Right cardiac atrium (tissue), 5 donors: ENCODE results near the gene SDK1. TPM values are rescaled to one million over a fixed set of nuclear protein-coding genes. Genes with fewer than 3 reads are reported as not detected.
A peak's percentile ranks its signal among the peaks of the same experiment; 100 is the strongest.
"Not testable (repeated sequence)": the region's sequence is repeated elsewhere in the genome, so short reads cannot be mapped to it uniquely, and the experiment has no call there.

Source experiments
- ATAC-seq, 2 donors: fragments of 200-7000 bp; cut with Tn5 transposase; one replicate each; pipeline versions ENCODE4 v1.8.0 to v1.9.1; 2020; ENCODE audit warnings: moderate library complexity in 2 of 2, mild to moderate bottlenecking in 1 of 2
- DNase-seq, 3 donors: peaks; one replicate each; pipeline ENCODE4 v3.0.0-alpha.2; 2020
- H3K27ac ChIP-seq: one replicate; pipeline ENCODE4 v1.5.1; 2013; ENCODE audit warnings: mild to moderate bottlenecking, low read length, control low read depth, moderate library complexity
- H3K27me3 ChIP-seq: one replicate; pipeline ENCODE4 v1.6.1; 2013; ENCODE audit not compliant: control insufficient read depth, insufficient read depth
- H3K4me1 ChIP-seq: one replicate; pipeline ENCODE4 v1.6.1; 2013; ENCODE audit warnings: low read length; ENCODE audit not compliant: control insufficient read depth, insufficient read depth
- H3K4me3 ChIP-seq: one replicate; pipeline ENCODE4 v1.5.1; 2013; ENCODE audit warnings: low read length, control low read depth
- H3K9me3 ChIP-seq: one replicate; pipeline ENCODE4 v1.6.1; 2013; ENCODE audit warnings: low read length; ENCODE audit not compliant: control insufficient read depth
- WGBS: extraction: QIAGEN DNeasy Blood & Tissue Kit; methylation state at CpG from one replicate; pipeline ENCODE4 v1.1.7; 2013; 5-methylcytosine and 5-hydroxymethylcytosine counted together
- intact Hi-C, 4 donors: fragments of 100-400 bp; cut with DNase I; formaldehyde crosslinking; loops; one replicate each; pipeline versions ENCODE4 v1.11.0 to v1.14.0; 2022 to 2023
- polyA plus RNA-seq: library from polyadenylated mRNA; stranded (reverse); fragments of 200-250 nt; gene quantifications from one replicate; pipeline ENCODE4 v1.2.3, GENCODE V29; 2013
- total RNA-seq, 4 donors: library from RNA; stranded (reverse); fragmentation: NEBNext Ultra II Directional; extraction: Animal tissue kit (Norgen Biotek cat#: 25700); gene quantifications; one replicate each; pipeline ENCODE4 v1.2.1, GENCODE V29; 2021
- donor health status: healthy with polysubstance abuse.
- donor health status: DM: no; HTN: yes; CAD: no.
- donor health status: DM: no; HTN: no; CAD: no.
- donor health status: DM: no; HTN: yes; CAD: no; lungs with severe emphysema.
- donor health status: DM: yes; HTN: yes; CAD: no.

SDK1 gene
- total and polyA plus RNA-seq, 5 donors = 0.97 to 3.2 (median 2.4) TPM

- ATAC-seq (no peak), DNase-seq (no peak)
- Histone ChIP-seq H3K4me1 (no peaks in the 10 kb centered on the region), H3K9me3 (no peaks in the 10 kb centered on the region), H3K27ac (no peak overlapping the region), H3K4me3 (no peak overlapping the region), H3K27me3 (no peaks in the 10 kb centered on the region)
- WGBS = 95% methylated on average over 1 of the region's 1 CpG
- intact Hi-C loops = no loop called here
Observed at GRCh38 chr7:4086723-4087122, 785.7 kb downstream of the SDK1 start.

- no peak overlapping the region for H3K27ac ChIP-seq
- no peaks in the 10 kb centered on the region for H3K27me3 ChIP-seq
- intact Hi-C loops = no loop called here
- 88% methylated on average over 12 of the region's 12 CpGs for WGBS
- no peak overlapping the region for H3K4me3 ChIP-seq
- no peaks in the 10 kb centered on the region for H3K4me1 ChIP-seq
- no peaks in the 10 kb centered on the region for H3K9me3 ChIP-seq
- DNase-seq (no peak), ATAC-seq (no peak)
Observed at GRCh38 chr7:4091767-4092166, 790.7 kb downstream of the SDK1 start.

GRCh38 chr7:4093035-4093434, 792.0 kb downstream of the SDK1 start:
- Histone ChIP-seq H3K27me3 (no peaks in the 10 kb centered on the region), H3K27ac (no peak overlapping the region), H3K9me3 (no peaks in the 10 kb centered on the region), H3K4me3 (no peak overlapping the region), H3K4me1 (no peaks in the 10 kb centered on the region)
- WGBS = 83% methylated on average over 2 of the region's 2 CpGs
- intact Hi-C loops = no loop called here
- no peak for ATAC-seq
- DNase-seq = no peak

GRCh38 chr7:4093483-4093882, 792.4 kb downstream of the SDK1 start:
- 72% methylated on average over 21 of the region's 21 CpGs for WGBS
- intact Hi-C loops = no loop called here
- no peak for ATAC-seq

GRCh38 chr7:4094158-4094557, 793.1 kb downstream of the SDK1 start:
- H3K27me3 ChIP-seq, DNase-seq, ATAC-seq, H3K9me3 ChIP-seq, H3K4me1 ChIP-seq, intact Hi-C loops, H3K4me3 ChIP-seq, H3K27ac ChIP-seq: not testable (repeated sequence)
- 95% methylated on average over 9 of the region's 9 CpGs for WGBS

More at GRCh38 chr7:4093483-4093882, 792.4 kb downstream of the SDK1 start:
- no peak for DNase-seq
- Histone ChIP-seq H3K9me3 (no peaks in the 10 kb centered on the region), H3K4me3 (no peak overlapping the region), H3K4me1 (no peaks in the 10 kb centered on the region), H3K27ac (no peak overlapping the region), H3K27me3 (no peaks in the 10 kb centered on the region)

- Histone ChIP-seq H3K9me3 (no peaks in the 10 kb centered on the region), H3K27me3 (no peaks in the 10 kb centered on the region), H3K4me3 (no peak overlapping the region), H3K4me1 (no peaks in the 10 kb centered on the region), H3K27ac (no peak overlapping the region)
- DNase-seq (no peak), ATAC-seq (no peak)
- intact Hi-C loops = no loop called here
- WGBS = 90% methylated on average over 12 of the region's 12 CpGs
Observed at GRCh38 chr7:4097001-4097609, 796.1 kb downstream of the SDK1 start.

GRCh38 chr7:4098169-4098568, 797.1 kb downstream of the SDK1 start:
- no peaks in the 10 kb centered on the region for H3K27me3 ChIP-seq
- ATAC-seq (no peak), DNase-seq (no peak)
- intact Hi-C loops = no loop called here
- H3K4me1 ChIP-seq = no peaks in the 10 kb centered on the region
- WGBS = 88% methylated on average over 11 of the region's 11 CpGs
- H3K9me3 ChIP-seq = no peaks in the 10 kb centered on the region
- H3K4me3 ChIP-seq = no peak overlapping the region
- no peak overlapping the region for H3K27ac ChIP-seq

- no peaks in the 10 kb centered on the region for H3K9me3 ChIP-seq
- WGBS = 91% methylated on average over 14 of the region's 14 CpGs
- no peak for DNase-seq
- intact Hi-C loops = no loop called here
- peak in 1 of 2 donors; percentile 12 for ATAC-seq
- H3K27ac ChIP-seq = no peak overlapping the region
- H3K27me3 ChIP-seq = no peaks in the 10 kb centered on the region
- no peaks in the 10 kb centered on the region for H3K4me1 ChIP-seq
- H3K4me3 ChIP-seq = no peak overlapping the region
Observed at GRCh38 chr7:4099651-4100050, 798.6 kb downstream of the SDK1 start.

GRCh38 chr7:4100148-4100547, 799.1 kb downstream of the SDK1 start:
- Histone ChIP-seq H3K4me1 (no peaks in the 10 kb centered on the region), H3K27me3 (no peaks in the 10 kb centered on the region), H3K9me3 (no peaks in the 10 kb centered on the region), H3K4me3 (no peak overlapping the region), H3K27ac (no peak overlapping the region)
- WGBS = 89% methylated on average over 8 of the region's 8 CpGs
- DNase-seq = no peak
- no peak for ATAC-seq
- intact Hi-C loops = no loop called here

GRCh38 chr7:4100691-4101090, 799.6 kb downstream of the SDK1 start:
- 93% methylated on average over 11 of the region's 11 CpGs for WGBS
- no peak overlapping the region for H3K4me3 ChIP-seq
- no peaks in the 10 kb centered on the region for H3K27me3 ChIP-seq
- peak in 1 of 2 donors; percentile 30 for ATAC-seq
- DNase-seq = no peak
- intact Hi-C loops = no loop called here
- H3K9me3 ChIP-seq = no peaks in the 10 kb centered on the region
- no peak overlapping the region for H3K27ac ChIP-seq
- no peaks in the 10 kb centered on the region for H3K4me1 ChIP-seq

- intact Hi-C loops = no loop called here
- Histone ChIP-seq H3K27me3 (no peaks in the 10 kb centered on the region), H3K9me3 (no peaks in the 10 kb centered on the region), H3K4me3 (no peak overlapping the region), H3K4me1 (no peaks in the 10 kb centered on the region), H3K27ac (no peak overlapping the region)
- DNase-seq (no peak), ATAC-seq (no peak)
- WGBS = 65% methylated on average over 14 of the region's 14 CpGs
Observed at GRCh38 chr7:4102231-4102841, 801.3 kb downstream of the SDK1 start.
